Lung (tissue), 12 donors: Measurements from ENCODE around the gene MCEMP1. TPM values are rescaled to one million over a fixed set of nuclear protein-coding genes. Genes with fewer than 3 reads are reported as not detected.

Experiments
- ATAC-seq: fragments of 200-7000 bp; cut with Tn5 transposase; one replicate; pipeline ENCODE4 v1.9.1; 2020; ENCODE audit warnings: moderate number of reproducible peaks; ENCODE audit not compliant: insufficient read depth, low FRiP score
- DNase-seq, 3 donors: peaks; one replicate each; pipeline ENCODE4 v3.0.0-alpha.2; 2013 to 2017
- H3K27ac ChIP-seq, 2 donors: one replicate each; pipeline ENCODE4 v1.5.1; 2013; ENCODE audit warnings: mild to moderate bottlenecking in 2 of 2, moderate library complexity in 2 of 2, control low read depth in 1 of 2, inconsistent platforms in 1 of 2, low read depth in 1 of 2, low read length in 1 of 2
- H3K27me3 ChIP-seq, 3 donors: one replicate each; pipeline ENCODE4 v1.5.1; 2013; ENCODE audit warnings: low read length in 2 of 3; ENCODE audit not compliant: control insufficient read depth in 3 of 3, insufficient read depth in 3 of 3
- H3K36me3 ChIP-seq, 4 donors: one replicate each; pipeline ENCODE4 v1.5.1; 2013; ENCODE audit warnings: low read length in 4 of 4, mild to moderate bottlenecking in 1 of 4, moderate library complexity in 1 of 4; ENCODE audit not compliant: control insufficient read depth in 4 of 4, insufficient read depth in 4 of 4
- H3K4me1 ChIP-seq, 5 donors: one replicate each; pipeline ENCODE4 v1.5.1; 2013; ENCODE audit warnings: low read length in 5 of 5, mild to moderate bottlenecking in 2 of 5, moderate library complexity in 1 of 5; ENCODE audit not compliant: control insufficient read depth in 5 of 5, insufficient read depth in 5 of 5
- H3K4me3 ChIP-seq: one replicate; pipeline ENCODE4 v1.5.1; 2013; ENCODE audit warnings: mild to moderate bottlenecking, control low read depth, moderate library complexity
- H3K9ac ChIP-seq, 2 donors: one replicate each; pipeline ENCODE4 v1.5.1; 2013; ENCODE audit warnings: low read length in 2 of 2, control low read depth in 1 of 2; ENCODE audit not compliant: insufficient read depth in 1 of 2
- H3K9me3 ChIP-seq, 4 donors: one replicate each; pipeline ENCODE4 v1.5.1; 2013; ENCODE audit warnings: low read length in 3 of 4, mild to moderate bottlenecking in 1 of 4, moderate library complexity in 1 of 4; ENCODE audit not compliant: control insufficient read depth in 4 of 4, insufficient read depth in 3 of 4
- WGBS, 2 donors: extraction: QIAGEN DNeasy Blood & Tissue Kit; methylation state at CpG; one replicate each; pipeline ENCODE4 v1.1.7; 2013; 5-methylcytosine and 5-hydroxymethylcytosine counted together
- polyA plus RNA-seq, 2 donors: library from polyadenylated mRNA; stranded (reverse); fragments of 200-250 nt; gene quantifications; one replicate each; pipeline ENCODE4 v1.2.1, GENCODE V29; 2013
- total RNA-seq, 2 donors: library from RNA; depleted of rRNA in 1 of 2; stranded (reverse); fragments of >200 nt in 1 of 2; gene quantifications; one replicate each; pipeline ENCODE4 v1.2.1, GENCODE V29; 2014 to 2021
- TF ChIP-seq, protein P1 (sequence below): IDR thresholded peaks from 2 replicates; pipeline ENCODE4 v1.5.1; 2012; ENCODE audit warnings: mild to moderate bottlenecking; ENCODE audit errors: control extremely low read depth, extremely low read depth
- donor health status: control.
- donor health status: control.
- donor health status: Bipolar disorder and iron deficiency.
- donor health status: healthy.
- donor health status: DM: yes; HTN: yes; CAD: no.

Gene MCEMP1
- total and polyA plus RNA-seq, 4 donors = 2.5 to 298 (median 50.1) TPM

DNA sequence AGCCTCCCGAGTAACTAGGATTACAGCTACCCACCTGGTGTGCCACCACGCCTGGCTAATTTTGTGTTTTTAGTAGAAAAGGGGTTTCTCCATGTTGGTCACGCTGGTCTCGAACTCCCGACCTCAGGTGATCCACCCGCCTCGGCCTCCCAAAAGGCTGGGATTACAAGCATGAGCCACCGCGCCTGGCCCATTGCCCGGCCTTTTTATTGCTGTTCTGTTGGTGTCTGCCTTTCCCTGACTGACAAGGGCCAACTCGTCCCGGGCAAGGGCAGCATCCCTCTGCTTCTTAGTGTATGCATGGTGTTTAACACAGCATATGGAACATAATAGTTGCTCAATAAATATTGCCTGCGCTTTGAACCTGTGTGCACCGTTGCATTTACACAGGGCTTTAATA is 14.2 kb upstream of the MCEMP1 start:
- 87 to 88% methylated on average over 14 of the region's 14 CpGs for WGBS, 2 donors

GRCh38 chr19:7663706-7664105 is 13.2 kb upstream of the MCEMP1 start:
- H3K4me3 ChIP-seq = no peak overlapping the region
- H3K36me3 ChIP-seq = no peaks in the 10 kb centered on the region
- H3K4me1 ChIP-seq = peaks cover 0 to 5% (median 0%) of the 10 kb centered on the region in 5 donors
- H3K9ac ChIP-seq = no peak overlapping the region
- no peaks in the 10 kb centered on the region for H3K9me3 ChIP-seq
- ATAC-seq (no peak), DNase-seq (no peak)
- no peaks in the 10 kb centered on the region for H3K27me3 ChIP-seq
- TF ChIP-seq, protein P1, sequence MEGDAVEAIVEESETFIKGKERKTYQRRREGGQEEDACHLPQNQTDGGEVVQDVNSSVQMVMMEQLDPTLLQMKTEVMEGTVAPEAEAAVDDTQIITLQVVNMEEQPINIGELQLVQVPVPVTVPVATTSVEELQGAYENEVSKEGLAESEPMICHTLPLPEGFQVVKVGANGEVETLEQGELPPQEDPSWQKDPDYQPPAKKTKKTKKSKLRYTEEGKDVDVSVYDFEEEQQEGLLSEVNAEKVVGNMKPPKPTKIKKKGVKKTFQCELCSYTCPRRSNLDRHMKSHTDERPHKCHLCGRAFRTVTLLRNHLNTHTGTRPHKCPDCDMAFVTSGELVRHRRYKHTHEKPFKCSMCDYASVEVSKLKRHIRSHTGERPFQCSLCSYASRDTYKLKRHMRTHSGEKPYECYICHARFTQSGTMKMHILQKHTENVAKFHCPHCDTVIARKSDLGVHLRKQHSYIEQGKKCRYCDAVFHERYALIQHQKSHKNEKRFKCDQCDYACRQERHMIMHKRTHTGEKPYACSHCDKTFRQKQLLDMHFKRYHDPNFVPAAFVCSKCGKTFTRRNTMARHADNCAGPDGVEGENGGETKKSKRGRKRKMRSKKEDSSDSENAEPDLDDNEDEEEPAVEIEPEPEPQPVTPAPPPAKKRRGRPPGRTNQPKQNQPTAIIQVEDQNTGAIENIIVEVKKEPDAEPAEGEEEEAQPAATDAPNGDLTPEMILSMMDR = no peak
- 84 to 88% methylated on average over 7 of the region's 7 CpGs for WGBS, 2 donors
- no peak overlapping the region for H3K27ac ChIP-seq

More for the DNA sequence above, 14.2 kb upstream of the MCEMP1 start:
- DNase-seq (no peak), ATAC-seq (no peak)
- Histone ChIP-seq H3K27ac (no peak overlapping the region), H3K4me1 (peaks cover 0 to 5% (median 0%) of the 10 kb centered on the region in 5 donors), H3K4me3 (no peak overlapping the region), H3K27me3 (no peaks in the 10 kb centered on the region), H3K9me3 (no peaks in the 10 kb centered on the region), H3K9ac (no peak overlapping the region), H3K36me3 (no peaks in the 10 kb centered on the region)
- TF ChIP-seq, protein P1 = no peak

- Histone ChIP-seq H3K36me3 (no peaks in the 10 kb centered on the region), H3K27me3 (peaks cover 0 to 7% (median 0%) of the 10 kb centered on the region in 3 donors), H3K4me3 (no peak overlapping the region), H3K9ac (no peak overlapping the region), H3K27ac (no peak overlapping the region), H3K4me1 (peaks cover 0 to 5% (median under 1%) of the 10 kb centered on the region in 5 donors), H3K9me3 (no peaks in the 10 kb centered on the region)
- 51 to 68% methylated on average over 4 of the region's 4 CpGs for WGBS, 2 donors
- TF ChIP-seq, protein P1 = no peak
- peak; percentile 50 to 96 (median 88) for DNase-seq
- no peak for ATAC-seq
Measured at GRCh38 chr19:7665076-7665475, 11.8 kb upstream of the MCEMP1 start.

DNA sequence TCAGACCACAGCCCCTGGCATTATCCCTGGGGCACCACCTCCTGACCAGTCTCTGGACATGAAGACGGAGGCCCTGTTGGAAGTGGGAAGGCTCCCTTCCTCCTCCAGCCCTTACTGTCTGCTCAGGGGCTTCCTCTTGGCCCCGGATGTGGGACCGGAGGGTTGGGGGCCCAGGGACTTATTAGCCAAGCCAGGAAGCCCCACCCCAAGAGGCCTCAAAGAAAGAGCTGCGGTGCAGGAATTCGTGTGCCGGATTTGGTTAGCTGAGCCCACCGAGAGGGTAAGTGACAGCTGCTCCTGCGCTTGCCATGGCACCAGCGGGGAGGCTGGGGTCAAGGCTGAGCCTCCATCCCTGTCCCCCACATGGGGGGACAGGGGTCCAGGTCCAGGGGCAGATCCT is 8.0 kb upstream of the MCEMP1 start, which contains the start of gene RETN:
TSS of gene RETN (plus strand) at position 208 of the 400 bp plus-strand sequence. CDS start 278 bp downstream, outside the sequence.
- Histone ChIP-seq H3K9ac (no peak within 1 kb of the TSS), H3K9me3 (peaks cover 0 to 2% (median 0%) of the 10 kb centered on the region in 4 donors), H3K27me3 (peaks cover 9 to 24% (median 10%) of the 10 kb centered on the region in 3 donors), H3K27ac (peak within 1 kb of the TSS in 1 of 2 donors; percentile 42), H3K4me1 (peaks cover 0 to 5% (median 3%) of the 10 kb centered on the region in 5 donors), H3K36me3 (no peaks in the 10 kb centered on the region), H3K4me3 (no peak within 1 kb of the TSS)
- DNase-seq (no peak), ATAC-seq (no peak)
- TF ChIP-seq, protein P1 = no peak
- 44 to 58% methylated on average over 9 of the region's 9 CpGs for WGBS, 2 donors
